NCI-H1694 (cell line): Measurements from ENCODE around the gene TMEM92.
"Not testable (repeated sequence)": the region's sequence is repeated elsewhere in the genome, so short reads cannot be mapped to it uniquely, and the experiment has no call there.

Experiments used
- DNase-seq: peaks from one replicate; lab custom pipeline; 2025; lab: John Stamatoyannopoulos, UW

Gene TMEM92

DNA sequence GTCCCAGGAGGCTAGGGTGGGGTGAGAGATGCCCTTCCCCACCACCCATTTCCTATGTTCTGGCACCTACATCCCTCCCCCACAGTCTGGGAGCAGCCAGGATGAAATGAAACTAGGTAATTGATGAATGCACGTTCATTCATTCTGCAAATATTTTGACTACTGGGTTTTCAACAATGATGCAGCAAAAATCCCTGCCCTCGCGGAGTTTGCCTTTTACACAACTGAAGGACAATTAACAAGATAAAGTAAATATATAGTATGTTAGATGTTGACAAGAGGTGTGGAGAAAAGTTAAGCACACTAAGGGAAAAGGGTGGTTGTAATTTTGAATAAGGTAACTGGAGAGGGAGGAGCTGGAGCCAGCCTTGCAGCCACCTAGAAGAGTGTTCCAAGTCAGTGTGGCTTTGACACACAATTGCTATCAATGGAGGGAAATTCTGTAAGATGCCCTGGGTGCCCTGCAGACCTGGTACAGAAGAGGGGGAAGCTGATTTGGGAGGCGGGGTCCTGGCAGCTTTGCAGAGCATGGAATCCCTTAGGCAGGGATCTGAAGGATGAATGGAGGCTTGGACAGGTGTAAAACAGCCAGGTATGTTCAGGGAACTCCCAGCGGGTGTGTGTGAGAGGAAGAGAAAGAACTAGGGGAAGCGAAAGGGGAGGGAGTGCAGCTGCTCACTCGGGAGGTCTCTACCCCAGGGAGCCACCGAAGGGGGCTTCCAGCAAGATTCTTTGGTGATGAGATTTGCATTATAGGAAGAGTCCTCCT lies 2.5 kb downstream of the TMEM92 start:
- no peak for DNase-seq

DNA sequence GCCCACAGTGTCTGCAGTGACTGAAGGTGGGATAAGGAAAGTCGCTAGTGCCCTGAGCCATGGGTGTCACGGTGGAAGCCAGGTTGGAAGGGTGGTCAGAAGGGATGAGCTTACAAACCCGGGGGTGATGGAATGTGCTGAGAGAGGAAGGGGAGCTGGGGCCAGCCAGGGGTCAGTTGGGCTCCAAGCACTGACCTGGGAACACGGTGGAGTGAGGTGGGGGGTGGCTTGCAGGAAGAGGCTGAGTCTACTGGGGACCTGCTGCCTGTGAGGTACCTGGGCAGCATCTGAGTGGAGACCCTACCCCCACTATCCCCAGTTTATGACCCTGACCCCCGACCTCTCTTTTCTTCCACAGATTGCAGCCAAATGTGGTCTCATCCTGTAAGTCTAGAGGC lies 3.1 kb downstream of the TMEM92 start:
- DNase-seq: no peak

DNA sequence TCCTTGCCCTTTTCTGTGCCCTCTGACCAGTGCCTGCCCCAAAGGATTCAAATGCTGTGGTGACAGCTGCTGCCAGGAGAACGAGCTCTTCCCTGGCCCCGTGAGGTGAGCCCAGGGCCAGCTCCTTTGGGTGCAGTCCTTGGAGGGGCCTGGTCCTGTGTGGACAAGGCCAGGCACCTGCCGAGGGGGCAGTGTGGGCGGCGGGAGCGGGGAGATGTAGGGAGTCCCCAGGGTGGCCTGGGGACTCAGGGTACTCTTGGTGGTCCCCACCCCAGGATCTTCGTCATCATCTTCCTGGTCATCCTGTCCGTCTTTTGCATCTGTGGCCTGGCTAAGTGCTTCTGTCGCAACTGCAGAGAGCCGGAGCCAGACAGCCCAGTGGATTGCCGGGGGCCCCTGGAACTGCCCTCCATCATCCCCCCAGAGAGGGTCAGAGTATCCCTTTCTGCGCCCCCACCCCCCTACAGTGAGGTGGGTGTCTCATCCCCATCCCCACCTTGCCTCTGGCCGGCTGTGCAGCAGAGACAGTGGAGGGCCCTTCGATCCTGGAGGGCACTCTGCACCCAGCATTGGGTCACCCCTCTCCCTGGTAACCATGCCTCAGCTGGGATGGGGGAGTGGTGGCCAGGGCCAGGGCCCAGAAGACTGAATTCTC lies 4.4 kb downstream of the TMEM92 start:
- DNase-seq: no peak

DNA sequence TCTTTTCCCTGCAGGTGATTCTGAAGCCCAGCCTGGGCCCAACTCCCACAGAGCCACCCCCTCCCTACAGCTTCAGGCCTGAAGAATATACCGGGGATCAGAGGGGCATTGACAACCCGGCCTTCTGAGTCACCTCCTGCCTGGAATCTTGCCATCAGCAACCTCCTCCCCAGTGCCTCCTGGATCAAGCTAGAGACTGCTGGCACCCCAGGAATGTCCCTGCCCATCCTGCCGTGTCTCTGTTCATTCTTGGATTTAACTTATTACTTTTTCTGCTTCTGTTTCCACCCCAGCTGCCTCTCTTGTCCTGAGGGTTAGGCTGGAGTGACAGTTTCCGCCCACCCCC lies 4.9 kb downstream of the TMEM92 start:
- no peak for DNase-seq

DNA sequence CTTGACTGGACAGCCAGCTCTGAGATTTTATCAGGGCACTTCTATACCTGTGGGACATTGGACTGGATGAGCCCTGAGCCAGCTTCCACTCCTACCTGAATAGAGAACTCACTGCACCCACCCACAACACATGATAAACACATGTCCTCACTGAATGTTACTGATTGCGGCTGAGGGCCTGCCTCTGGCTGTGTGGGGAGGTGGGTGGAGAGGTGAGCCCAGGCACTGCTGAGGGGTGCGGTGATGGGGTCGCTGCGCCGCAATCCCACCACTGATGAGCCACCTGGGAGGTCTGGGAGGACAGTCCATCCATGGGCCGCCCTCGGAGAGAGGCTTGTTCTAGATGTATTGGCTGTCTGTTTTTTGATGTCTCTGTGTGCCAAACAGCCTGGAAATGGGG lies 5.4 kb downstream of the TMEM92 start:
- DNase-seq: no peak

DNA sequence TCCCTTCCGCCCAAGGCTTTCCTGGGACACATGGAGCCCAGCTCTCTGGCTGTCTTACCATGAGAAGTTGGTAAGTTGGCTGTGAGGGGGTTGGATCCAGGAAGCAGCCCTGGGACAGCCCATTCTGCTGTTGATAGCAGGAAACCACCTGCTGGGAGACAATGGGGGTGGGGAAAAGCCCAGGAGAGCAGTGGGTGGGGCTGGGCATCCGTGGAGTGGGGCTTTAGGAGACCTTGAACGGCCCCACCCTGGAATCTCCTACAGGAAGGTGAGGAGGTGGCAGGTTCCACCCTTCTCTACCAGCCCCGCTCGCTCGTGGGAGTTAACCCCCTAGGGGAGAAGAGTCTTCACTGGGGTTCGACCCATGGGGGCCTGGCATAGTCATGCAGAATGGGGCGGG lies 5.8 kb downstream of the TMEM92 start:
- no peak for DNase-seq

DNA sequence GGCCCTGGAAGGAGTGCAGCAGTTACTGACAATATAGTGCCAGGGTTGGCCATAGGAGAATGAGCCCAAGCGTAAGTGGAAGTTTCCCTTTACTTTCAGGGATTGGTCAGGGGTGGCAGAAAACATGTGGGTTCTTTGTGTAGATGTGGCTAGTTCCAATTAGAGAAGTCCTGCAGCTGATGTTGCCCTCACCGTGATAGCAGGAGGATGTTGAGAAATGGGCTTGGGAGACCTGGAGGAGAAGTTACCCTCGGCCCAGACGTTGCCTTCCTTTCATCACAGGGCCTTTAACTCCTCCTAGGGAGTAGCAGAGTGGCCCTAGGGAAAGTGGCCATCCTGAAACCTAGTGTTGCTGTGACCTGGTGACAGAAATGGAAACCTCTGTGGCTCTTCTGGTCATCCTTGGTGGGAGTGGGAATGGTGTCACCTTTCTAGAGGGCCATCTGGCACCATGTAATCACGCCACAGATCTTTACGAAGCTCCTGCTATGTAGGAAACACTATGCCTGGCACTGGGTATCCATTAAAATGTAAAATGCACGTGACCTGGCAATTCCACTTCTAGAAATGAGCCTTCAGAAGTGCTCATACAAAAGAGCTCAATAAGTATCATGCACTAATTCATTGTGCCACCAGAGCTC lies 6.7 kb downstream of the TMEM92 start:
- no peak for DNase-seq

DNA sequence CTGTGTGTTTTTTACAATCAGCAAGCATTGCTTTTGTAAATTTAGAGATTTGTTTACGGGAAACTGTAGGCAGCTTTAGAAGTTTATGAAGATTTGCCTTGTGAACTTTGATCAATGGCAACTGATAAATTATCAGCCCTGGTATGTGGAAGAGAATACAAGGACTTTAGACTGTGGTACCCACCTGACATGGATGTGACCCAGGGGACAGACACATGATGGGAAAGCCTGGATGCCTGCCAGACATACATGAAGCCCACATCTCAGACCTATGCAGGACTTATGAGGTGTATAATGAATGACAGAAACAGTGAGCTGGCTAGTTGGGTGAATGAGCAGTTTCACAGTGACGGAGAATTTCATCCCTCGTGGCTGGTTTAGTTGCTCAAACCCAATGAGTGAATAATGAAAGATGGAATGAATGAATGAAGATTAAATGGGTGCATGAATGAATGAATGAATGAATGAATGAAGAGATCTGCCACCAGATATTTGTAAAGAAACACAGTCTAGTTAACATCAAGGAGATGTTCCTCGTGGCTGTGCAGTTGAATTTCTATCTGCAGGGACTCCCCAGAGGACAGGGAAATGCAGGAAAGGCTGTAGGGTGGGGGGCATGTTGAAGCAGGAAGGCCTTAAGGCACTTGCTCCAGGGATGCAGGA lies 7.6 kb downstream of the TMEM92 start:
- no peak for DNase-seq

DNA sequence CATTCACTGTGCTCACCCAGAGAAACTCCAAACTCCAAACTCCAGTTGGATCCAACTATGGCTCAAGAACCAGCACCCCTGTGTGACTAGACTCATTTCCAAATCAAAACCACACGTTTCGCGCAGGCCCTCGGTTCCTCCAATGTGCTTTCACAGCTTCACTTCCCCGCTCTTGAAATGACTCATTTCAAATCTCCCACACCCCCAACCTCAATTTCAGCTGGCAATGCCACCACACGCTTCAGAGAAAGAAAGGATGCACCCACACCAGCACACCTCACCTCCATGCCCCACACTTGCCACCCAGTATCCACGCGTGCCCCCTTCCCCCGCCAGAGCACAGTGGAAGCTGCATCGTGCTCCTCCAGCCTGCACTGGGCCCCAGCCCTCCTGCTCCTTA lies 9.0 kb downstream of the TMEM92 start:
- DNase-seq: no peak

DNA sequence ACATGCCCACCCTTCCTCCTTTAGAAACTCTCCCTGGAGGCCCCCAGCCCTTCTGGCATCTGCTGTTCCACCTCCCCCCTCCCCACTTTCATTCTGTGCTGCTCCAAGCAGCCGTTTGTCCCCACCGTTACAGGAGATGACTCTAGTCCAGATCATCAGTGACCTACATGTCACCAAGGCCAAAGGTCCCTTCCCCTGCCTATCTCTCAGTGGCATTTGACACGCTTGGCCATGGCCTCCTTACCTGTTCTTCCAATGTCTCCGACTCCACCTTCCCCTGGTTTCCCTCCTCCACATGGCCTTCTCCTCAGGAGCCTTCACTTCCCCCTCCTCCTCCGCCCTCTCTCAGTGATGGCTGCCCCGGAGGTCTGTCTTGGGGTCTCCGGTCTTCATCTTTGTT lies 9.4 kb downstream of the TMEM92 start:
- DNase-seq: no peak

DNA sequence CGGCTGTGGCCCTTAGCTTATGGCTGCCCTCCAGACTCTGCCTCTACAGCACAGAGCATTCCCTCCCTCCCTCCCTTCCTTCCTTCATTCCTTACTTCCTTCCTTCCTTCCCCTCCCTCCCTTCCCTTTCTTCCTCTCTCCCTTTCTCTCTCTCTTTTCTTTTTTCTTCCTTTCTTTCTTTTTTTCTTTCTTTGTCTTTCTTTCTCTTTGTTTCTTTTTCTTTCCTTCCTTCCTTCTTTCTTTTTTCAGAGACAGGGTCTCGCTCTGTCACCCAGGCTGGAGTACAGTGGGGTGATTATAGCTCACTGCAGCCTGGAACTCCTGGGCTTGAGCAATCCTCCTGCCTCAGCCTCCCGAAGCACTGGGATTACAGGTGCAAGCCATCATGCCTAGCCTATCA lies 11.7 kb downstream of the TMEM92 start:
- no peak for DNase-seq

DNA sequence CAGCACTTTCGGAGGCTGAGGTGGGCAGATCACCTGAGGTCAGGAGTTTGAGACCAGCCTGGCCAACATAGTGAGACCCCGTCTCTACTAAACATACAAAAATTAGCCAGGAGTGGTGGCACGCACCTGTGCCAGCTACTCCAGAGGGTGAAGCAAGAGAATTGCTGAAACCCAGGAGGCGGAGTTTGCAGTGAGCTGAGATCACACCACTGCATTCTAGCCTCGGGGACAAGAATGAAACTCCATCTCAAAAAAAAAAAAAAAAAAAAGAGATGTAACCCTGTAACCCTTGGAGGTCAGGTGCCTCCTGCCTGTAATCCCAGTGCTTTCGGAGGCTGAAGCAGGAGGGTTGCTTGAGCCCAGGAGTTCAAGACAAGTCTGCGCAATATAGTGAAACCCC lies 13.0 kb downstream of the TMEM92 start:
- DNase-seq: not testable (repeated sequence)

DNA sequence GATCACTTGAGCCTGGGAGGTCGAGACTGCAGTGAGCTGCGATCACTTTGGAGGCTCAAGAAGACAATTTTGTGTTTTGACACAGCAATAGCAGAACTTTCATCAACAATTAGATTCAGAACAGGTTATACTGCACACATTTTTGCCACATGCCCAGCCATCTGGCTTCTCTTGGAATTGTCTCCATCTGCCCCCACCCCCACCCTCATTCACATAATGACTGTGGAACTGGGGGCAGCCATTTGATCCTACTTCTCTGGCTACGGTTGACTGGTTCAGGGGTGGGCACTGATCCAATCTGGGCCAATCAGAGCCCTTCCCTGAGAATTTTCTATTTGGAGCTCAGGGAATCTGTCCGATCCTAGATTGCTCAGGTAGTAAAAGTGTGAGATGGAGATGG lies 14.0 kb downstream of the TMEM92 start:
- DNase-seq: peak; percentile 83

DNA sequence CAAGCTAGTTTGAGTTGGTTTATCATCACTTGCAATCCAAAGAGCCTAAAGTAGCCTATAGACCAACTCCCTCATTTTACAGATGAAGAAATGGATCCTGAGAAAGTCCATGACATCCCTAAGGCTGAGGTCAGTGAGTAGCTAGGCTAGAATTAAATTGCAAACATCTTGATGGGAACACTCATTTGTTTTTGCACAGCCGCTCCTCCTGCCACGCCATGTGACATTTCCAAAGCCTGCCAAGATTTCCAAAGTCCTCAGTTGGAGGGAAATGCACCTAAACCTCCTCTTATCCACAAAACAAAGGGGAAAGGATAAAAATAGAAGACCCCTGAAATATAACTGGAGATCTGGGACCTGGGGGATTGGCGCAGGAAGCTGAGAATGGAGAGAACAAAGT lies 15.0 kb downstream of the TMEM92 start:
- DNase-seq: no peak

DNA sequence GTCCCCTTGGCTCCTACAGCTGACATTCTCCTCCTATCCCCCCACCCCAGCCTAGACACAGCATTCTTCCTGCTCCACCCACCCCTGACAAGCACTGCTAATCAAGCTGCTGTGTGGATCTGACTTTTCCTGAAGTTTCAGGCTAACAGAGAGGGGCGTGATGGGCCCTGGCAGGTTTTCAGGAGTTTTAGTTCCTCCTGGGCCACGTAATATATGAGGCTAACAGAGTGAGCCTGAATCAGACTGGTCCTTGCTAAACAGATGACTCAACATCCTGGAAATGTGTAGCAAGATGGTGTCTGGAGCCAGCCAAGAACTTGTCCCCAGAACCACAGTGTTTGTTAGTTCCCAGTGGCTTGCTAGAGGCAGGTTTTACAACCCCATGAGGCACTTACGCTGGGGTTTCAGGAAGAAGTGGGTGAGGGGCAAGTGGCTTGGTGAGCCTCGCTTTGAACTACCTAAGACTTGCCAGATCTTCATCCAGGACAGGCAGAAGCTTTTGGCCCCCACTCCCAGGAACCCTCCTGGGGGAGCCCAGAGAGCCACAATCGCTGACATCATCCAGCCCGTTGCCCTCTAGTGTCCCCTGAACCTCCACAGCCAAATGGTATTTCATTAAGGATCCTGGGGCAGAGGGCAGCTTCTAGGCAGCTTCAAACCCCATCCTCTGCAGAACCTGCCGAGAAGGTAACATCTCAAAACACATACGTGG lies 15.9 kb downstream of the TMEM92 start:
- DNase-seq: no peak

DNA sequence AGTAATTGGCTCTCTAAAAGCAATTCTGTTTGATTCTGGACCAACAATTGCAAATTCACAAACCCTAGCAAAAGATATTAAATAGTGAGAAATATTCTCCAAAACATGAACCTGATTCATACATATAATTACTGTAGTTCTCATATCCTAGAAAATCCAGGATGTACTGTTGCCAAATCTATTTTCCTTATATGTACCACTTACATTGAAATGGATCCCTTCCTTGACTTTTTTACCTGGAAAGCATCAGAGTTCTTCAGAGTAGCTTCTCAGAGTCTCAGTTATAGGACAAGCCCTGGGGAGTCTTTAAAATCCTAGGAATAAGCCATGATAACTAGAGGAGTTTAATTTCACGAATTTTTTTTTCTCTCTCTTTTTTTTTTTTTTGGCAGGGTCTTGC lies 16.7 kb downstream of the TMEM92 start:
- no peak for DNase-seq

DNA sequence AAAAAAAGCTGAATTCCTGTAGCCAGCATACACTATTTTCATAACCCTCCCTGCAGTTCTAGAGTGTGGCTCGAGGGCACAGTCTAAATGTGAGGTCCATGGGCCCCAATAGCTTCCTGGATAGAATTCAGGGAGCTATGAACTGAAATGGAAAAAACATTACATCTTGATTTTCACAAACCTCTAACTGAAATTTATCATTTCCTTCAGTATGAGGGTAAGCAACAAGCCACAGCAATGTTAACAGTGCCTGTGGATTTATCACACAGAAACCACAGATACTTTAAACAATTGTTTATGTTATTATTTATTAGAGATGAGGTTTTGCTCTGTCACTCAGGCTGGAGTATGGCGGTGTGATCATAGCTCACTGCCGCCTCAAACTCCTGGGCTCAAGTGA lies 18.2 kb downstream of the TMEM92 start:
- DNase-seq: no peak

DNA sequence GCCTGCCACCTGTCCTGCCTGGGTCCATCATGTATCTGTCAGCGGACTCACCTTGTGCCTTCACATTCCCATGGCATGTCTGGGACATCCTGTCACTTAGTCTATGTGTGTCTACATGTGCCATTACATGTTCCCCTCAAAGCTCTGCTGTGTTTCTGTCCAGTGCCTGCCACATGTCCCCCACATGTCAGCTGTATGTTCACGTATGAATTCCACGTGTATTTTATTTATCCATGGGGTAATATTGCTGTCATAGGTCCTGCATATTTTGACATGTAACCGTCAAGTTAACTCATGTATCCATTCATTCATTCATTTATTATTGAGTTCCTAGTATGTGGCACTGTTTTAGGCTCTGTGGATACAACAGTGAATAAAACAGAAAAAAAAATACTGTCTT lies 20.8 kb downstream of the TMEM92 start:
- no peak for DNase-seq

DNA sequence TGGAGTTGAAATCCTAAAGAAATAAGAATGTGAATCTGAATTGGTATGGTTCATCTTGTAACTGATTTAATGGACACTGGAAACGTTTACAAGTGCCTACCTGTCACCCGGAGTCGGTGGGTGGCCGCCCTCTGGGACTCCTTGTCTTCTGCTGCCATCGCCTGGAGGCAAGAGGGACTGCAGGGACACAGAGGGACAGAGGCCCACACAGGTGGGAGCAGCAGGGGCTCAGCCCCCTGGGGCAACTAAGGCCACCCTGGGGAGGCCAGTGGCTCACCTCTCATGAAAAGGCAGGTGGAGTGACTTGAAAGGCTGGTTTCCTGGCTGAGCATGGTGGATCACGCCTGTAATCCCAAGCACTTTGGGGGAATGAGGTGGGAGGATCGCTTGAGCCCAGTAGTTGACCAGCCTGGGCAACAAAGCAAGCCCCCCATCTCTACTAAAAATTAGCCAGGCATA lies 23.2 kb downstream of the TMEM92 start:
- DNase-seq: peak; percentile 59

DNA sequence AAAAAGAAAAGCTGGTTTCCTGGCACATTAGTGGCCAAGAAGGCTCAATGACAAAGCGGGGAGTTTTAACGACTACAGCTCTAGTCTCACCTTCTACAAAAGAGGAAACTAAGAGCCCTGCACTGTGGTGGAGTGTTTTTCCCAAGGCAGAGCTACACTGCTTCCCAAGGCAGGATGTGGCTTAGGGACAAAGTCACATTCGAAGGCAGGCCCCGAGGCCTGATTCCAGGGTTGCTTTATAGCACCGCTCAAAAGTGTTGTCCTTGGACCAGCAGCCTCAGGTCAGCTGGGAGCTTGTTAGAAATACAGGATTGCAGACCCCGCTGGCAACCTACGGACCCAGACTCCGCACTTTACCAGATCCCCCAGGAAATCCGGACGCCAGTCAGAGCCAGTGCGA lies 23.8 kb downstream of the TMEM92 start:
- DNase-seq: no peak

DNA sequence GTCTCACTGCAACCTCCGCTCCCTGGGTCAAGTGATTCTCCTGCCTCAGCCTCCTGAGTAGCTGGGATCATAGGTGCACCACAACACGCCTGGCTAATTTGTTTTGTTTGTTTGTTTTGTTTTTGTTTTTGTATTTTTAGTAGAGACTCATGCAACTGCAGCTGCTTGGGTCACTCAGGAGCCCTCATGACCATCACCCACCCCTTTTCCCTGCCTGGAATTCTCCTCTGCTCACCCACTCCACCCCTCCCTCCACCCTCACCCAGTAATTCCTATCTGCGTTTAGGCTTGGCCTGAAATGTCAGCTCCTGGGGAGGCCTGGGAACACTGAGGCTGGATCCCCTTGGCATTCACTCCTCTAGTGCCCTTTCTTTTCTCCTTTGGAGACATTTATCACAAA lies 25.5 kb downstream of the TMEM92 start:
- no peak for DNase-seq

DNA sequence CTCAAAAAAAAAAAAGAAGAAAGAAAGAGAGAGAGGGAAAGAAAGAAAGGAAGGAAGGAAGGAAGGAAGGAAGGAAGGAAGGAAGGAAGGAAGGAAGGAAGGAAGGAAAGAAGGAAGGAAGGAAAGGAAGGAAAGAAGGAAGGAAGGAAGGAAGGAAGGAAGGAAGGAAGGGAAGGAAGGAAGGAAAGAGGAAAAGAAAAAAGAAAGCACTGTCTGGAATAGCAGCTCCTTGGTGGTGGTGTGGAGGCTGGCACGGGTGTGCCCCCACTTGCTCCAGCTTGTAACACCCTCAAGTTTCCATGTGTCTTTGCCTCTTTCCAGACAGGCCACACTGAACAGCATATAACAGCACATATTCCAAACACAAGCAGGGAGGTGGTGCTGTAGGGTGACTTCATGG lies 26.6 kb downstream of the TMEM92 start:
- DNase-seq: not testable (repeated sequence)
